PC-9 (cell line): ENCODE data around the gene PRKX. TPM values are rescaled to one million over a fixed set of nuclear protein-coding genes. Genes with fewer than 3 reads are reported as not detected.
"Not testable (repeated sequence)": the region's sequence is repeated elsewhere in the genome, so short reads cannot be mapped to it uniquely, and the experiment has no call there.

Experiments
- BruUV-seq: library from RNA; stranded (reverse); fragments of 400-500 nt; replicated peaks from 2 replicates; lab custom pipeline; 2021; lab: Mats Ljungman, UMichigan
- CTCF ChIA-PET: fragments of 300-600 bp; sonication (Branson Sonifier 250); formaldehyde crosslinking; loops from one replicate; lab custom pipeline; 2022; ENCODE audit warnings: antibody characterized with exemption; lab: Charles Lee
- POLR2A ChIA-PET: fragments of 300-600 bp; sonication (Branson Sonifier 250); formaldehyde crosslinking; loops from one replicate; lab custom pipeline; 2022; ENCODE audit warnings: antibody characterized with exemption; ENCODE audit not compliant: unreplicated experiment; lab: Charles Lee
- DNase-seq, 2 experiments: peaks; one replicate each; pipeline versions ENCODE4 v3.0.0 to v3.0.0-alpha.2; 2015 to 2022; ENCODE audit warnings: mixed read lengths in 1 of 2
- H2AFZ ChIP-seq: fragments of 200-600 bp; sonication (generic); 2 replicates; pipeline ENCODE4 v1.8.1; 2017; ENCODE audit warnings: antibody characterized with exemption
- H3F3A ChIP-seq: fragments of 200-600 bp; sonication (generic); 2 replicates; pipeline ENCODE4 v1.8.1; 2017; ENCODE audit warnings: antibody characterized with exemption, mild to moderate bottlenecking, low read depth; ENCODE audit not compliant: insufficient read depth
- H3K27ac ChIP-seq: fragments of 200-600 bp; sonication (generic); 2 replicates; pipeline ENCODE4 v1.6.1; 2016; ENCODE audit warnings: mixed run types
- H3K27me3 ChIP-seq: fragments of 200-600 bp; sonication (generic); 2 replicates; pipeline ENCODE4 v1.6.1; 2016; ENCODE audit warnings: low read depth, mixed run types; ENCODE audit not compliant: insufficient read depth
- H3K36me3 ChIP-seq: fragments of 200-600 bp; sonication (generic); 2 replicates; pipeline ENCODE4 v1.6.1; 2016; ENCODE audit warnings: low read depth, mixed run types
- H3K4me1 ChIP-seq: fragments of 200-600 bp; sonication (generic); replicated peaks from 2 replicates; pipeline ENCODE4 v1.6.1; 2016; ENCODE audit warnings: mixed run types; ENCODE audit not compliant: insufficient read depth
- H3K4me2 ChIP-seq: fragments of 200-600 bp; sonication (generic); 2 replicates; pipeline ENCODE4 v1.6.1; 2017; ENCODE audit warnings: mixed run types
- H3K4me3 ChIP-seq: fragments of 200-600 bp; sonication (generic); 2 replicates; pipeline ENCODE4 v1.6.1; 2016; ENCODE audit warnings: mixed run types
- H3K79me2 ChIP-seq: fragments of 200-600 bp; sonication (generic); 2 replicates; pipeline ENCODE4 v1.6.1; 2017; ENCODE audit warnings: low read depth, mixed run types
- H3K9me2 ChIP-seq: fragments of 200-600 bp; sonication (generic); 2 replicates; pipeline ENCODE4 v1.8.1; 2017; ENCODE audit warnings: mild to moderate bottlenecking; ENCODE audit not compliant: insufficient read depth
- H3K9me3 ChIP-seq: fragments of 200-600 bp; sonication (generic); 2 replicates; pipeline ENCODE4 v1.8.1; 2016; ENCODE audit warnings: low read depth; ENCODE audit not compliant: insufficient read depth
- H4K20me1 ChIP-seq: fragments of 200-600 bp; sonication (generic); 2 replicates; pipeline ENCODE4 v1.8.1; 2017; ENCODE audit not compliant: insufficient read depth
- CTCF ChIP-seq: fragments of 200-600 bp; sonication (generic); conservative IDR thresholded peaks from 2 replicates; pipeline ENCODE4 v1.6.1; 2017; ENCODE audit warnings: mixed run types, antibody characterized with exemption, mild to moderate bottlenecking, moderate library complexity
- EZH2 ChIP-seq: fragments of 200-600 bp; sonication (generic); IDR thresholded peaks from 2 replicates; pipeline ENCODE4 v1.8.0; 2017; ENCODE audit warnings: antibody characterized with exemption, low read depth
- intact Hi-C: fragments of 100-400 bp; cut with micrococcal nuclease; formaldehyde crosslinking; loops from one replicate; pipeline ENCODE4 v1.10.0; 2022; ENCODE audit not compliant: unreplicated experiment
- total RNA-seq: library from RNA; stranded (reverse); gene quantifications from 2 replicates; pipeline ENCODE4 v1.2.3, GENCODE V29; 2021

Gene PRKX
- total RNA-seq, 1 experiment from 2014 or later = 31.5 TPM

DNA sequence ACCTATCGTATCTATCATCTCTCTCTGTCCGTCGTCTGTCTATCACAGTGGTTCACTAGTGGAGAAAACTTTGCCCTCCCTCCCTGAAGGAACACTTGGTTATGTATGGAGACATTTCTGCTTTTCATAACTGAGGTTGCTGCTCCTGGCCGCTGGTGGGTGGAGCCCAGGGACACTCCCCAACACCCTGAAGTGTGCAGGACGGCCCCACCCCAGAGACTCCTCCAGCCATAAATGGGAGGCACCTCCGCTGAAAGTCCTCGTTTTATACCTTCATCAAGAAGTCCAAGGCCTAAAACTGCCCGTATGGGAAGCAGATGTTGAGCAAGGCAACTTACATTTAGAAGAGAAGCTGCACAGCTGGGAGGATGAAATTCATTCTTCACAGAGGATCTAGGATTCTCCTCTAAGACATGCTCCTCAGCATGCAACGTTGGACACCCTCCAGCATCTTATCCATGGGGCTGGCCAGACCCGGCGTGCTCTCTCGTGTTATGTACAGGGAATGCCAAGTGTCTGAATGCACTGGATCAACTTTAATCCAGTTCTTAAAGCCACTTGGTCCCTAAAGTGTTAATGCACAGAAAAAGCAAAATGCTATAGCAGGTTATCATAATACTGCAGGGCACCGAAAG is 43.5 kb downstream of the PRKX start:
- H3F3A ChIP-seq = no peaks in the 10 kb centered on the region
- intact Hi-C loops = no loop called here
- no peak overlapping the region for H2AFZ ChIP-seq
- no peak overlapping the region for H3K4me3 ChIP-seq
- H4K20me1 ChIP-seq = no peaks in the 10 kb centered on the region
- no peak overlapping the region for H3K4me2 ChIP-seq
- DNase-seq = no peak
- no TSS peak for BruUV-seq
- H3K27me3 ChIP-seq = no peaks in the 10 kb centered on the region
- H3K79me2 ChIP-seq = no peaks in the 10 kb centered on the region
- H3K27ac ChIP-seq = no peak overlapping the region
- no peaks in the 10 kb centered on the region for H3K36me3 ChIP-seq
- no peaks in the 10 kb centered on the region for H3K9me2 ChIP-seq
- POLR2A ChIA-PET = no interaction called here
- no peaks in the 10 kb centered on the region for H3K4me1 ChIP-seq
- CTCF ChIA-PET = no interaction called here
- TF ChIP-seq CTCF (no peak), EZH2 (no peak)
- H3K9me3 ChIP-seq = no peaks in the 10 kb centered on the region

GRCh38 chrX:3666975-3667374 is 46.5 kb downstream of the PRKX start:
- Histone ChIP-seq H3K4me3 (no peak overlapping the region), H3K79me2 (no peaks in the 10 kb centered on the region), H3K4me1 (no peaks in the 10 kb centered on the region), H3F3A (no peaks in the 10 kb centered on the region), H2AFZ (no peak overlapping the region), H3K27me3 (no peaks in the 10 kb centered on the region), H3K4me2 (no peak overlapping the region), H4K20me1 (no peaks in the 10 kb centered on the region), H3K9me2 (no peaks in the 10 kb centered on the region), H3K27ac (no peak overlapping the region), H3K9me3 (no peaks in the 10 kb centered on the region), H3K36me3 (no peaks in the 10 kb centered on the region)
- intact Hi-C loops = no loop called here
- CTCF ChIA-PET = no interaction called here
- TF ChIP-seq EZH2 (no peak), CTCF (no peak)
- POLR2A ChIA-PET = no interaction called here
- DNase-seq = no peak
- BruUV-seq = no TSS peak

GRCh38 chrX:3664921-3665320 is 48.5 kb downstream of the PRKX start:
- Histone ChIP-seq H2AFZ (no peak overlapping the region), H3K9me2 (no peaks in the 10 kb centered on the region), H3F3A (no peaks in the 10 kb centered on the region), H3K36me3 (no peaks in the 10 kb centered on the region), H3K9me3 (no peaks in the 10 kb centered on the region), H3K79me2 (no peaks in the 10 kb centered on the region), H3K4me2 (no peak overlapping the region), H3K4me1 (no peaks in the 10 kb centered on the region), H3K4me3 (no peak overlapping the region), H4K20me1 (no peaks in the 10 kb centered on the region), H3K27ac (no peak overlapping the region), H3K27me3 (no peaks in the 10 kb centered on the region)
- intact Hi-C loops = no loop called here
- BruUV-seq = no TSS peak
- ChIA-PET POLR2A (no interaction called here), CTCF (no interaction called here)
- no peak for DNase-seq
- no peak for TF ChIP-seq CTCF
- TF ChIP-seq EZH2 = no peak

DNA sequence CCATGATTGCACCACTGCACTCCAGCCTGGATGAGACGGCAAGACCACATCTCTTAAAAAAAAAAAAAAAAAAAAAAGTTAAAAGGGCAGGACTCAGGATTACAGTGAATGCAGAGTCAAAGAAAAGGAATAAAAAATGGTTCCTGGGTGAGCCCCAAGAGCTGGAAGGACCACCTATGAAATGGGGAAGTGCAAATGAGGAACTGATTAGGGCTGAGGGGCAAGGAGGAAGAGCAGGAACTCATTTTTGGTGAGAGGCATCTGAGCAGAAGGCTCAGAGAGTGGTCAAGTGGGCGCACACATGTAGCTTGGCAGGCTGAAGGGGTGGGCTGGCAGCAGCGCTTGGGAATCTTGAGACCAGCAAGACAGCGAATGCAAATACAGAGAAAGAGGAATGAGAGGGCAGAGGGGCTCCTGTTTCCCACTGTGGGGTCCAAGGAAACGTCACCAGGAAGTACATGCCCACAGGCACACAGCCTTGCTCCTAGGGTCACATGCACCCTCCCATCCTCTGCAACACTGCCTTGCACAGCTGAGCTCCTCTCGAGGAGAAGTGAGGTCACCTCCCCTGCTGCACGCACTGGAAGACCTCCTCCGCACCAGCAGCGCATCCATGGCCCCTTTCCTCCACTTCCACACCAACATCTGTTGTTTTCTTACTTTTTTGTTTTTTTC is 49.7 kb downstream of the PRKX start:
- H3K4me1 ChIP-seq, H3K9me2 ChIP-seq, H3K27ac ChIP-seq, H3K9me3 ChIP-seq, H3K27me3 ChIP-seq, H4K20me1 ChIP-seq, DNase-seq, H3K4me3 ChIP-seq, H2AFZ ChIP-seq, CTCF ChIA-PET, H3K79me2 ChIP-seq, H3K4me2 ChIP-seq, intact Hi-C loops, BruUV-seq, H3F3A ChIP-seq, H3K36me3 ChIP-seq, POLR2A ChIA-PET: not testable (repeated sequence)
